Measurements from ENCODE around the gene TUBA8.
"Not testable (repeated sequence)": the region's sequence is repeated elsewhere in the genome, so short reads cannot be mapped to it uniquely, and the experiment has no call there.

The TUBA8 gene

DNA sequence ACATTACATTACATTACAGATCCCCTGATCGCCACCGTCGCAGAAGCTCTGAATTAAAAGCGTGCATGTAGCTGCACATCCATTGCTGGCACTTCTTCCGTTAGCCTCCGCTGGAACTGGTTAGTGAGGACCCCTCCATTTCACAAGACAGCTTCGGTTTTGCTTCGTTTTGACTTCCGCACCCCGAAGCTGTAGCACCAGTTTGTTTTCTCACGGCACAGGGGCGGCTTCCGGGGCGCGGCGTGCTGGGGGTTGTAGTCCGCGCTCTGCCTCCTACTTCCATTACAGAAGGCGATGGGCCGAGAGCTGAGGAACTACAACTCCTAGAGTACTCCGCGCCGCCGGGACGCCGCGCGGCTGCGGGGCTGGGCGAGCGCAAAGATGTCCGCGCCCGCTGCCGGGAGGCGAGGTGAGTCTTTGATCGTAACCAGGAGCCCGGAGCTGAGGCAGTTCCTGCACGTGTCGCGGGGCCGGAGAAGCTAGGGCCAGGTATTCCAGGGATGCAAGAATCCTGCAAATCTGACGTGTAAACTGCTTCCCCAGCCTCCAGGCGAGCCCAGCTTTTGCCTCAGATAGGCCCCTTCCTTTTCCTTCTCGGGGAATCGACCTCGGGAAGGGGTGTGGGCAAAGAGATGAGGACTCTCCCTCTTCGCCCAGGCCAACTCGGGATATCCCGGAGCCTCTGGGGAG, 32.8 kb upstream of the TUBA8 start, which contains the start of gene PEX26:
Gene PEX26, plus strand, starts transcription at position 352 of the 690 bp plus-strand sequence. CDS start 387 bp downstream, outside the sequence.
- DNase-seq (ENCODE audit: low spot score): peak; percentile 96

DNA sequence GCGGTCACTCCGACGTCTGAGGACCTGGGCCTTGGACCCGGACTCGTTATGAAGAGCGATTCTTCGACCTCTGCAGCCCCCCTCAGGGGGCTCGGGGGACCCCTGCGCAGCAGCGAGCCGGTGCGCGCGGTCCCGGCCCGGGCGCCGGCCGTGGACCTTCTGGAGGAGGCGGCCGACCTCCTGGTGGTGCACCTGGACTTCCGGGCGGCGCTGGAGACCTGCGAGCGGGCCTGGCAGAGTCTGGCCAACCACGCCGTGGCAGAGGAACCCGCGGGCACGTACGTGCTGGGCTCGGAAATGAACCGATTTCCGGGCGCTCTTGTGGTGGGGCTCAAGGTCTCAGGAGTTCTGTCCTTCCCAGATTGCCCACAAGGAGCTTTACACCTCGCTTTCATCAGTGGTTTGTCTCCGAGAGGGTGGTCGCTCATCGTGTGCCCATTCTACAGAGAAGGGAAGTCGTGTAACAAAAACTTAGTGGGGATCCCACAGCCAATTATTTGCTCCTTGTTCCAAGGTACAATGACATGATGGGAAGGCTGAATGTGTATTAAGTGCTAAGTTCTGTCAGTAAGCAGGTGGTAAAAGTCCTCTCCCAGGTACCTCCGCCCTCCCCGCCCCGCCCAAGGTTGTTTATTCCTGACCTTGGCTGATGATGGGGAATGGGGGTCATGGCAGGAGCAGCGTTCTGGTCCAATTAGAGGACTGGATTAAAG, 32.1 kb upstream of the TUBA8 start:
- peak; percentile 45 for DNase-seq (ENCODE audit: low spot score)

DNA sequence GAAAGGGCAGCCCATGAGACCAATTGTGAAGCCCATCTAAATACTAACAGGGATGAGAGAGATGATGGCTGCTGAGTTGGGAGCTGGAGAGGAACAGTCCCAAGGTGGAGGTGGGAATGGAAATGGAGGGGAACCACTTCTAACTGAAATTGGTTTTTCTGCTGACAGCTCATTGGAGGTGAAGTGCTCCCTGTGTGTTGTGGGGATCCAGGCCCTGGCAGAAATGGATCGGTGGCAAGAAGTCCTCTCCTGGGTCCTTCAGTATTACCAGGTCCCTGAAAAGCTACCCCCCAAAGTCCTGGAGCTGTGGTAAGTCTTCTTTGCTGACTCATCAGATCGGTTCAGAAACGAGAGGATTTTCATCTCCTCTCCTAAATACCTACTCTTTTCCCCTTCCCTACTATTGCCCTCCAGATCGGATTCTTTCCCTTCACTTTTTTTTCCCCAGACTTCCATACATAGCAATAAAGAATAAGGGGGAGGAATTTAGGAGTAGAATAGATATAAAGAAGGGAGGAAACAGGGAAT, 30.8 kb upstream of the TUBA8 start:
- no peak for DNase-seq (ENCODE audit: low spot score)

DNA sequence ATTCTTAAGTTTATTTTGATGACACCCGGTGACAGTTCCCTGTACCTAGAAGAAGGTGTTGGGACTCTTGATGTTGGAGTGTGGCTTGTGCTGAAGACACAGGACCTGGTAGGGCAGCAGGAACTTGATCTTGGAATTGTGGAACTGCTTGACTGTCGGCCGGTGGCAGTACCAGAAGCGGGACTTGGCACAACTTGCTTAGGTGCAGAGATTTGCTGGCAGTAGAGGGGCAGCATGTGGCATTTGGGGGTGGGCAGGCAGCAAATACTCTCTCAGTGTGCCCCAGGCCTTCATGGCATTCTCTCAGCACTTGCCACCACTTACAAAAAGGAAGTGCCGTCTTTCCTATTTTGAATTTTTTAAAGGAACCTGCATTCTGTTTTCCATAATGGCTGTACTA, 29.2 kb upstream of the TUBA8 start:
- DNase-seq (ENCODE audit: low spot score): no peak

DNA sequence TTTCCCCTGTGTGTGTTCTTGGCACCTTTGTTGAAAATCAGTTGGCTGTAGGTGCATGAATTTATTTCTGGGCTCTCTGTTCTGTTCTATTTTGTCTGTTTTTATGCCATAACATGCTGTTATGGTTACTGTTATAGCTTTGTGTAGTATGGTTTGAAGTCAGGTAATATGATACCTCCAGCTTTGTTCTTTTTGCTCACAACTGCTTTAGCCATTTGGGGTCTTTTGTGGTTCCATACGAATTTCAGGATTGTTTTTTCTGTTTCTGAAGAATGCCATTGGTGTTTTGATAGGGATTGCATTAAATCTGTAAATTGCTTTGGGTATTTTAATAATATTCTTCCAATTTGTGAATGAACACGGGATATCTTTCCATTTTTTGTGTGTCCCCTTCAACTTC, 28.1 kb upstream of the TUBA8 start:
- no peak for DNase-seq (ENCODE audit: low spot score)

DNA sequence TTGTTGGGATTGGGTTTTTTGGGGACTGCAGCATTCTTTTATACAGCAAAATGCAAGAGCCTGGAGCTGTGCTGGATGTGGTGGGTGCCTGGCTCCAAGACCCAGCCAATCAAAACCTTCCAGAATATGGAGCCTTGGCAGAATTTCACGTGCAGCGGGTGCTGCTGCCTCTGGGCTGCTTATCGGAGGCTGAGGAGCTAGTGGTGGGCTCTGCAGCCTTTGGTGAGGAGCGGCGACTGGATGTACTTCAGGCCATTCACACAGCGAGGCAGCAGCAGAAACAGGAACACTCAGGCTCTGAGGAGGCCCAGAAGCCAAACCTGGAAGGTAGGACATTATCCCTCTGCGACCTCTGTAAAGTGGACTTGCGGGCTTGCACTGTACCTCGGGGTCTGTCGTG, 27.2 kb upstream of the TUBA8 start:
- no peak for DNase-seq (ENCODE audit: low spot score)

DNA sequence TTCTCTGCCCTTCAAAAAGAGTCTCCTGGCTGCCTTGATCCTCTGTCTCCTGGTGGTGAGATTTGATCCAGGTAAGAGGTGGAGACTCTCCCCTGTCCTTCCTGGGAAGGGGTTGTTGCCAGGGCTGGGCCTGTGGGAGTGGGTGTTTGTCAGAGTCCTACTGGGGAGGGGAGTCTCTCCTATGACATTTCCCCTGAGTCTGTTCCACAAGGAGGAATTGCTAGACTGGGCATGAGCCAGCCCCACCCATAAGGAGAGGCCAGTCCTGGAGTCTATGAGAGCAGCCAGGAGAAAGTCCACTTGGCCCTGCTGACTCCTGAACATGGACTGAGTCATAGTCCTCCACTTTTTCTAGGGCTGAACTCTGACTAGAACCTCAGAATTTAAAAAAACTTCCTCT, 25.4 kb upstream of the TUBA8 start:
- DNase-seq (ENCODE audit: low spot score): peak; percentile 42

DNA sequence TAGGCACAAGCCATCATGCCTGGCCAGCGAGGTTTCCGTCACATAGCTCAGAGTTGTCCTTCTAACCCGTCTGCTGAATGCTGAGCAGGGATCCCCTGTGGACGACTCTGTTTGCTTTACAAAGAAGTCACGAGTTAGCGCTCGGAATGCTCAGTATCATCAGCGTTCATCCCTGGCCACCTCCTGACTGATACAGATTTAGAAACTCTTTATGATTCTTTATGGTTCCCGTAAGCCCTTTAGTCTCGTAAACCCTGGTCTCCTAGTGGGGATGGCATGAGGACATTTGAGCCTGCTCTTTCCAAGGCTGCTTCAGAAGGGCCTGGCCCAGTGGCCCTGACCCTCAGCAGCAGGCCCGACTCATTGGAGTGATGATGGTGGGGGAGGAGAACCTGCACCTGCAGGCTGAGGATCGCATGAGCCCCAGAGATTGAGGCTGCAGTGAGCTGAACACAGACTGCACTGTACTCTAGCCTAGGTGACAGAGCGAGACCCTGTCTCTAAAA, 23.2 kb upstream of the TUBA8 start:
- DNase-seq (ENCODE audit: low spot score): no peak

DNA sequence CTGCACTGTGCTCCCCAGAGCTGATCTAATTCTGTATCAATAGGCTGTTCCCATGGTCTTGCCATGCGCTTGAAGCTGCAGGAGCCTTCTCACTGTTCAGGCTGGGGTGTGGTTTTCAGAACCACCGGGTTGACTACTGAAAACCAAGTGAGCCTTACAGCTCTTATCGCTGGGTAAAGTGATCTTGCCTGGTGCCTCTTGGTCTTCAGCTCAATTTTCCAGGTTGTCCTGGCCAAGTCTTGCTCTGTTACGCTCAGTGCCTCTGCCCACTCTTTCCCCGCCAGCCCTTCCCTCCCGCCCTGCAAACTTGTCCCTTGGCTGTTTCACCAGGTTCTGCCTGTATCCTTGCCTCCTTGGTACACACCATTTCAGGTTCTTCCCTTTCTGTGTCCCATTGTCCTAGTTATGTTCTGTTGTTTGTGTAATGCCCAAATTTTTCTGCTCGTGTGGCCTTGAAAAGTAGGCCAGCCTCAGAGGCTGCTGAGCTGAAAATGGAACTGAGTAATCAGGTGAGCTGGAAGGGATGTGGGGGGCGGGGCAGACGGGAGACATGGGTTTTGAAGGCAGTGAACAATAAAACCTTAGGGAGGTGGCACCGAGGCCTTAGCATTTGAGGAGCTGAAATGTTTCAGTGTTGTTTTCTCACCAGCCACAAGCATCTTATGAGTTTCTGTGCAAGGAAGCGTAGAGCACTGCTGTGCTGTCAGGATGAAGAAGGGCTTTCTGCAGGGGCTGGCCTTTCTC, 21.6 kb upstream of the TUBA8 start:
- no peak for DNase-seq (ENCODE audit: low spot score)

DNA sequence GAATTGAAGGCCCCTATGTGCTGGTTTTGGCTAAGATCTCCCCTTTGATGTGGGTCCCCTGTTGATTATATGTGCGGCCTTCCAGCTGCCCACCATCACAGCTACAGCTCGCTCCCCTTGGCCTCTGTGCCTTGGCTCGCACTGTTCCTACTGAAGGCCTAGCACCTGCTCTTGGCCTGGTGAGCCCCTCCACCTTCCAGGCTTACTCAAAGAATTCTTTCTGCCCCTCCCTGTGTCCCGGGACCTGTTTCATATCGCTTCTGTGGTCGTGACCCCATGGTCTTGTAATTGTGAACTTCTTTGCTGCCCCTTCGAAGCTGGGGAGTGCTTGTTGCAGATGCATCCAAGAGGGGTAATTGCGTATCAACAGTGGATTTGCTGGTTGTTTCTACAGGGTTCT, 20.3 kb upstream of the TUBA8 start:
- DNase-seq (ENCODE audit: low spot score): no peak

DNA sequence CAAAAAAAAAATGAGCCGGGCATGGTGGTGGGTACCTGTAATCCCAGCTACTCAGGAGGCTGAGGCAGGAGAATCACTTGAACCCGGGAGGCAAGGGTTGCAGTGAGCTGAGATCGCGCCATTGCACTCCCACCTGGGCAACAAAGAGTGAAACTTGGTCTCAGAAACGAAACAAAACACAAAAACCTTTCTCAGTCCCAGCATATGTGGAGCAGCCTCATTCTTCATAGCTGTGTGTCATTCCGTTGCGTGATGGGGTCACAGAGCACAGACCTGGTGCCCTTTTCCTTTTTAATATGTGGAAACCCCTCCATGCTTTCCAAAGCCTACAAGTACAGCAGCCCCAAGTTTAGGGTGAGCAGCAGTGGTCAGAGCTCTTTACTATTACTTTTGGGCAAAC, 19.1 kb upstream of the TUBA8 start:
- DNase-seq (ENCODE audit: low spot score): no peak

DNA sequence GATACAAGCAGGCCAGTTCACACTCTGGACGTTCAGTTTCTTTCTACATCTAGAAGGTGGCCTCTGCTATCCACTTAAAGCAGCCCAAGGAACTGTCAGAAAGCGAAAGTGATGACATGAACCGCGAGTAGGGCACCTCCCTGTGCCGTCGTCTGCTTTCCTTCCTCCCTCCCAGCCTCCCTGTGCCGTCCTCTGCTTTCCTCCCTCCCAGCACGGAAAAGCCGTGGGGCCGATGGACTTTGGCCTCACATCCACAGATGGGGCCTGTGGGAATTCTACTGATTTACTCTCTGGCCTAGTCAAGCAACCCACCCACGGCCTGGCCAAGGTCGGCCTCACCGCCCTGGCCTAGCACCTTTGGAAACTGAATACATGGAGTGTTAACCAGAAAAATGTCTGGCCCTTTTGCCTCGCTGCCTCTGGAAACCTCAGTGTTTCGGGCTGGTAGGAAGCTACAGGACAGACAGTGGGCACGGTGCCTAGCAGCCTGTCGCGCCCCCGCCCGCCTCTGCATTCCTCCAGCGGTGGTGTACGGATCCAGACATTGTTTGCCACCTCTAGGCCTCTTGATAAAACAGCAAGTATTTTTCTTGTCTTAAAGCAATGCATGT, 18.6 kb upstream of the TUBA8 start:
- peak; percentile 82 for DNase-seq (ENCODE audit: low spot score)

DNA sequence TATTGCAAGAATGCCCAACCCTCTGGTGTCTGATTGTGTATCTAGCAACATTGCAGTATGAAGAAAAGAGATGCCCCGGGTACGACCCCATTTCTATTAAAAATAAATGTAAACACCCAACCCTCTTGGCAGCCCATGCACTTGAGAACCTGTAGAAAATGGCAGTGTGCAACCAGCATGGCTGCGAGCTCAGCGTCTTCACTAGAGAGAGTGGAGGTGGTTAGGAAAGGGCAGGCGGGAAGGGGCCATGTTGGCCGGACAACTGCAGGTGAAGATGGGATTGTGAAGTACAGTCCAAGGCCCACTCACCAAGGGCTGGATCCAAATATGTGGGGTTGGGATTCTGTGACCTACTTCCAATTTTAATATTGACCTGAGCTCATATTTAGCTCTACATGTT, 16.9 kb upstream of the TUBA8 start:
- no peak for DNase-seq (ENCODE audit: low spot score)

DNA sequence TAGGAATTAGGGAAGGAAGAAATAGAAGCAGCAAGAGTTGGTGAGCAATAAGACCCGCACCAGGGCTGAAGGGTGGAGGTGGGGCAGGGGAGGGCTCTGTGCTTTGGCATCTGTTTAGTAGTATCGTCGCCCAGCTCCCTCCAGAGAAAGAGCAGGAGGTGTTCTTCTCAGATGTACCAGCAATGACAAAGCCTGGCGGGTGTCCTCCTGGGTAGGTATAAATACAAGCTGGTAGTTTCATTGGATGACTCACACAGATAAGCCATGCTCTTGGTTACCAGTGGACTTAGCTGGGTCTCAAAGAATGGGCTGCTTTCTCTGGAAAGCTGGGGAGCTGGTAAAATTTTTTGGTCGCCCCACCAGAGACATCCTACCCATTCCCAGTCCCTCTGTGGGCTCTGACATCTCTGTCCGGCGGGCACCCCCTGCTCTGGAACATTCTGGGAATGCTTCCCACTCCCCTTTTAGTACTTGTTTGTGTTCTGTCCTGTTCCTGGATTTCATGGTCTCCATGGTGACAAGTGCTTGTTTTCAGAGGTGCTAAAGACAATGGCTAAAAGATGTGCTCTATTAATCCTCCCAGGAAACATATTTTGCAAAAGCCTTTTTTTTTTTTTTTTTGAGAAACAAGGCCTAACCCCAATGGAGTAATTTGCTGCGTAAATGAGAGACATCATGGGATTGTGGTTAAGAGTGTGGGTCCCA, 15.4 kb upstream of the TUBA8 start:
- no peak for DNase-seq (ENCODE audit: low spot score)

DNA sequence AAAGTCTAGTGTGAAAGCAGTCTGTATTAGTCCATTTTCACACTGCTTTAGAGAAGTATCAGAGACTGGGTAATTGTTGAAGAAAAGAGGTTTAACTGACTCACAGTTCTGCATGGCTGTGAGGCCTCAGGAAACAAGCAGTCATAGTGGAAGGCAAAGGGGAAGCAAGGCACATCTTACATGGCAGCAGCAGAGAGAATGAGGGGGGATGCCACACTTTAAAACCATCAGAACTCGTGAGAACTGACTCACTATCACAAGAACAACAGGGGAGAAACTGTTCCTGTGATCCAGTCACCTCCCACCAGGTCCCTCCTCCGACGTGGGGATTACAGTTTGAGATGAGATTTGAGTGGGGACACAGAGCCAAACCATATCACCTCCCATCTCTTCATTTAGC, 13.8 kb upstream of the TUBA8 start:
- DNase-seq (ENCODE audit: low spot score): no peak

DNA sequence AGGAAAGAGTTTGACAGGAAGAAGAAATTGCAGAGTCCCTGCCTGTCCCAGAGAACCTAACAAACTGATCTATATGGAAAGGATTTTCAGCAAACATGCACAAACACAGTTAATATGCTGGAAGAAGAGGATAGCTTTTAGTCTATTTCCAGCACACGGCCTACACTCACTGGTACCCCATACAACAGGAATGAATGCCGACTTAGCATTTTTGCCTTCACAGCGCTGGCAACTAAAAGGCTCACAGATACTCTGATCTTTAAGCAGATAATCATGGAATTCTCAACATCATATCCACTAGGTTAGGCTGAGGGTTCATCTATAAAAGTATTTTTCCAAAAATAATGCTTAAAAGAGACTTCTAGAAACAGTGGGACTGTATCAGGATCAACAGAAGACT, 9.8 kb upstream of the TUBA8 start:
- no peak for DNase-seq (ENCODE audit: low spot score)

DNA sequence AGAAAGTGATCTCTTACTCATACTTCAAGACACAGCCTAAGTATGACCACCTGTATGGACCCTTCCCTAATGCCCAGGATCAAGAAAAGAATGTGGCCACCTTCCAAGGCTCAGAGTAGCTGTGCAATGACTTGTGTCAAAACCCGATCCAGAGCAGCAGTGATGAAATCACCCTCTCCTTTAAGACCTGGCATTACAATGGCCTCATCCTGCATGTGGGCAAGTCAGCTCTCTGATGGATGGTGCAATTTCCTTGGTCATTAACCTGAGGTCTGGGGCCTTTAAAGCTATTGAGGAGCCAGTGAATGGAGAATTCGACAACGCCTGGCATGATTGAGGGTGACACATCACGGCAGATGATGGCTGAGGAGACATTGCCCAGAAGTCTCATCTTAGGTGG, 9.1 kb upstream of the TUBA8 start:
- no peak for DNase-seq (ENCODE audit: low spot score)

DNA sequence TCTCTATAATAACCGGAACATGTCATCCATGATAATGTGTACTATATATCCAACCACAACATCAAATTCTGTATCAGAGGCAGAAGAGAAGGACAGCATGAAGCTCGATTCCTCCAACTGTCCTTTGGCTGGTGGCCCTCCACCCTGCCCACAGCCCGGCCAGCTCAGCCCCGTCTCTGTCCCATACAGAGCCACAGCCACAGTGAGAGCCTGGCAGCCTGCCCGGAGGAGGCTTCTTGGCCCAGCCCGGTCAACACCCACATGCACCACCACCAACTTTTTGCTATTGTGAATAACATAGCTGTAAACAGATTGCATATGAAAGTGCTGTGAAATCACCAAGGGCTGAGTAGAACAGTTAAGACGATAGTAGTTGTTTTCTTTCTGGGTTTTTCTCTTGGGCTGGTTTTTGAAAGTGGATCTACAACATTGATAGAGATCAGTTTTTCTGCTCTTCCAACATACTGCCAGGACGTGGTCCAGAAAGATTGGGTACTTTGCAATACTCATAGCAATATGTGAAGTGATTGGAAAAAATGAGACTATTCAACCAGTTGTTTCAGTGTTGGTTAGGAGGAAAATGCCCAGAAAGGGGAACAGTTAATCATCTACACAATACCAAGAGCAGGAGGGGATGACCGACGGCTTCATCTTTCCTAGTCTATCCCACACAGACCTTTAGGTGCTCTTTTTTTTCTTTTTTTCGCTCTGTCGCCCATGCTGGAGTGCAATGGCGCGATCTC, 6.9 kb upstream of the TUBA8 start:
- no peak for DNase-seq (ENCODE audit: low spot score)

DNA sequence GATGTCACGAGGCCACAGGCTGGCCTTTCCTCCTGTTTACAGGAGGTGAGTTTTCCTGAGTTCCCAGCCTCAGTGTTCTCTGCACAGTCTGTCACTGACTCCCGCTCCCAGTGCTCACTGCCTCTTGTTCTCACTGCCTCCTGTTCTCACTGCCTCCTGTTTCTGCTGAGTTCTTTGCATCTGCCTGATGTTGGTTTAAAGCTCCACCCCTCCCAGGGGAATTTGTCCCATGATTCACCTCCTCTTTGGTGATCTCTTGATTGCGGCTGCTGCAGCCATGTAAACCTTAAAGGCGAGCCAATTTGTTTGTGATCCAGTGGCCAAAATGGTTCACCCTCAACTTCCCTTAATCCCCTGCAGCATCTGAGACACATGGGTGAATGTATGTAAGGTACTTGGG, 6.0 kb upstream of the TUBA8 start:
- DNase-seq (ENCODE audit: low spot score): peak; percentile 53

DNA sequence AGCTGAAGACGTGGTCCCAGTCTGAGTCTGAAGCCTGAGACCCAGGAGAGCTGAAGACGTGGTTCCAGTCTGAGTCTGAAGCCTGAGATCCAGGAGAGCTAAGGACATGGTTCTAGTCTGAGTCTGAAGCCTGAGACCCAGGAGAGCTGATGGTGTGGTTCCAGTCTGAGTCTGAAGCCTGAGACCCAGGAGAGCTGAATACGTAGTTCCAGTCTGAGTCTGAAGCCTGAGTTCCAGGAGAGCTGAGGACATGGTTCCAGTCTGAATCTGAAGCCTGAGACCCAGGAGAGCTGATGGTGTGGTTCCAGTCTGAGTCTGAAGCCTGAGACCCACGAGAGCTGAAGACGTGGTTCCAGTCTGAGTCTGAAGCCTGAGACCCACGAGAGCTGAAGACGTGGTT, 4.6 kb upstream of the TUBA8 start:
- DNase-seq (ENCODE audit: low spot score): not testable (repeated sequence)
